Effector CD8-positive, alpha-beta T cell (primary cell): ENCODE data around the gene SBSN.

Experiments
- DNase-seq: peaks from one replicate; lab custom pipeline; 2025; lab: John Stamatoyannopoulos, UW

SBSN gene

GRCh38 chr19:35474104-35474503, 54.0 kb downstream of the SBSN start:
- no peak for DNase-seq
